PC-9 (cell line): ENCODE measurements around the gene TPRG1.

Experiments
- EZH2 ChIP-seq: fragments of 200-600 bp; sonication (generic); IDR thresholded peaks from 2 replicates; pipeline ENCODE4 v1.8.0; 2017; ENCODE audit warnings: antibody characterized with exemption, low read depth
- TF ChIP-seq, protein P1 (sequence below): fragments of 200-600 bp; sonication (generic); conservative IDR thresholded peaks from 2 replicates; pipeline ENCODE4 v1.6.1; 2017; ENCODE audit warnings: mixed run types, antibody characterized with exemption, mild to moderate bottlenecking, moderate library complexity

DNA sequence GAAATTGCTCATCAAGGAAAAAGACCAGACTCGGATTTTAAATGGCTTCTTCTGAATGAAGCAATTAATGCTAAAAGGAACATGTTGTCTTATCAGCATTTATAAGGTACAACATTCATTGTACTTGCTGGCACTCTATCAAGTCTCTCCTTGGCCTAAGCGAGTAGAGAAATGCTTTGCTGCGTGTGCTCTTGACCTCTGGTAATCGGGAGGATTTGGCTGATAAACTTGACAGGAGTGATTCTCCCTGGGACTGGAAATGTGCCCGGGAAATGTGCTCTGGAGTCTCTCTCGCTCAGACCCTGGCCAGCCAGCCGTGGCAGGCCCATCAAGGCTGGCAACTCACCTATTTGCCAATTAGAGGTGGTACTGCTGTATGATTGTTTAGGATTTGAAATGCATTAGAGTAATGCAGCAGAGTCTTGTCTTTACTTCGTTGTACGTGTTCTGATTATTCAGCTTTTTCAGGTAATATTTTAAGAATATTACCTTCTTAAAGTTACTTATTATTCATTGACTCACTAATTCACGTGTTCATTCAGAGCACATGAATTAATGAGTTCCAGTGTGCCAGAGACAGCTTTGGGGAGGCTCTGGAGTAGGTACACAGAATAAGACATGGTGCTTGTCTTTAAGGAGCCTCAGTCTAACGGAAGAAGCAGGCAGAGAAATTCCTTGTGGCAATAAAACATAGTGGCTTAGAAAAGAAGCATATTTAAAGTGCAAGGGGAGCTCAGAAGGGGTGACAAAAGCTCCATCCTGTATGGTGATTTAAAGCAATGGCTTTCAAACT, 48.0 kb upstream of the TPRG1 start:
- no peak for TF ChIP-seq EZH2
- TF ChIP-seq, protein P1, sequence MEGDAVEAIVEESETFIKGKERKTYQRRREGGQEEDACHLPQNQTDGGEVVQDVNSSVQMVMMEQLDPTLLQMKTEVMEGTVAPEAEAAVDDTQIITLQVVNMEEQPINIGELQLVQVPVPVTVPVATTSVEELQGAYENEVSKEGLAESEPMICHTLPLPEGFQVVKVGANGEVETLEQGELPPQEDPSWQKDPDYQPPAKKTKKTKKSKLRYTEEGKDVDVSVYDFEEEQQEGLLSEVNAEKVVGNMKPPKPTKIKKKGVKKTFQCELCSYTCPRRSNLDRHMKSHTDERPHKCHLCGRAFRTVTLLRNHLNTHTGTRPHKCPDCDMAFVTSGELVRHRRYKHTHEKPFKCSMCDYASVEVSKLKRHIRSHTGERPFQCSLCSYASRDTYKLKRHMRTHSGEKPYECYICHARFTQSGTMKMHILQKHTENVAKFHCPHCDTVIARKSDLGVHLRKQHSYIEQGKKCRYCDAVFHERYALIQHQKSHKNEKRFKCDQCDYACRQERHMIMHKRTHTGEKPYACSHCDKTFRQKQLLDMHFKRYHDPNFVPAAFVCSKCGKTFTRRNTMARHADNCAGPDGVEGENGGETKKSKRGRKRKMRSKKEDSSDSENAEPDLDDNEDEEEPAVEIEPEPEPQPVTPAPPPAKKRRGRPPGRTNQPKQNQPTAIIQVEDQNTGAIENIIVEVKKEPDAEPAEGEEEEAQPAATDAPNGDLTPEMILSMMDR = no peak
